DND-41 (cell line): Measurements from ENCODE around the gene IFFO2.

Experiments
- ATAC-seq: fragments of 200-7000 bp; cut with Tn5 transposase; 3 replicates; pipeline ENCODE4 v1.9.1; 2021; ENCODE audit warnings: low read depth; ENCODE audit not compliant: insufficient read depth
- DNase-seq: peaks from one replicate; pipeline ENCODE4 v3.0.0-alpha.2; 2020
- H2AFZ ChIP-seq: 2 replicates; pipeline ENCODE4 v1.6.0; 2012; ENCODE audit warnings: low read depth, low read length
- H3K27ac ChIP-seq: 2 replicates; pipeline ENCODE4 v1.5.1; 2012; ENCODE audit warnings: low read length, inconsistent platforms
- H3K27me3 ChIP-seq: fragments of 200-600 bp; sonication (generic); 2 replicates; pipeline ENCODE4 v1.6.0; 2012; ENCODE audit warnings: low read length, mild to moderate bottlenecking, inconsistent platforms; ENCODE audit not compliant: insufficient read depth, poor library complexity
- H3K36me3 ChIP-seq: 2 replicates; pipeline ENCODE4 v1.5.1; 2012; ENCODE audit warnings: low read length, inconsistent platforms; ENCODE audit not compliant: insufficient read depth
- H3K4me1 ChIP-seq: 2 replicates; pipeline ENCODE4 v1.5.1; 2012; ENCODE audit warnings: mild to moderate bottlenecking, low read length; ENCODE audit not compliant: insufficient read depth
- H3K4me2 ChIP-seq: 2 replicates; pipeline ENCODE4 v1.6.0; 2012; ENCODE audit warnings: mild to moderate bottlenecking, moderate library complexity, low read length, inconsistent platforms; ENCODE audit not compliant: insufficient read depth
- H3K4me3 ChIP-seq, 2 experiments: fragments of 200-600 bp in 1 of 2; shearing (Covaris generic) in 1 of 2; 2 replicates each; pipeline ENCODE4 v1.5.1; 2012 to 2016; ENCODE audit warnings: inconsistent platforms in 2 of 2, low read length in 2 of 2, mild to moderate bottlenecking in 2 of 2, low read depth in 1 of 2, moderate library complexity in 1 of 2
- H3K79me2 ChIP-seq: 2 replicates; pipeline ENCODE4 v1.6.0; 2012; ENCODE audit warnings: low read length, inconsistent platforms; ENCODE audit not compliant: insufficient read depth
- H3K9ac ChIP-seq: 2 replicates; pipeline ENCODE4 v1.6.0; 2012; ENCODE audit warnings: low read depth, mild to moderate bottlenecking, inconsistent platforms, low read length, moderate library complexity
- H3K9me3 ChIP-seq: 2 replicates; pipeline ENCODE4 v1.5.1; 2012; ENCODE audit warnings: low read length, moderate library complexity, mild to moderate bottlenecking, inconsistent platforms; ENCODE audit not compliant: insufficient read depth, severe bottlenecking
- H4K20me1 ChIP-seq: 2 replicates; pipeline ENCODE4 v1.6.0; 2012; ENCODE audit warnings: low read length; ENCODE audit not compliant: insufficient read depth
- CTCF ChIP-seq: IDR thresholded peaks from 2 replicates; pipeline ENCODE4 v1.5.1; 2012; ENCODE audit warnings: borderline replicate concordance, low read length, moderate library complexity, mild to moderate bottlenecking; ENCODE audit not compliant: poor library complexity, severe bottlenecking; ENCODE audit errors: extremely low read depth
- EZH2 ChIP-seq: IDR thresholded peaks from 3 replicates; pipeline ENCODE4 v1.6.1; 2012; ENCODE audit warnings: borderline replicate concordance, low read depth, mild to moderate bottlenecking, moderate library complexity, low read length, inconsistent platforms; ENCODE audit not compliant: severe bottlenecking

IFFO2 gene

GRCh38 chr1:18868801-18869424, 87.6 kb downstream of the IFFO2 start:
- no peak for ATAC-seq

GRCh38 chr1:18868354-18868753, 88.1 kb downstream of the IFFO2 start:
- ATAC-seq: no peak
- Histone ChIP-seq H3K36me3 (no peaks in the 10 kb centered on the region), H3K4me2 (no peak overlapping the region), H3K9me3 (no peaks in the 10 kb centered on the region), H3K9ac (no peak overlapping the region), H3K27ac (no peak overlapping the region), H4K20me1 (no peaks in the 10 kb centered on the region; the same call in 1 of the 2 replicates), H3K27me3 (no peaks in the 10 kb centered on the region), H3K4me3 (no peak overlapping the region), H3K79me2 (no peaks in the 10 kb centered on the region), H3K4me1 (no peaks in the 10 kb centered on the region), H2AFZ (no peak overlapping the region)
- DNase-seq: no peak
- TF ChIP-seq EZH2 (no peak), CTCF (no peak)

More at GRCh38 chr1:18868801-18869424, 87.6 kb downstream of the IFFO2 start:
- Histone ChIP-seq H4K20me1 (no peaks in the 10 kb centered on the region; the same call in 1 of the 2 replicates), H3K4me1 (no peaks in the 10 kb centered on the region), H3K9ac (no peak overlapping the region), H2AFZ (no peak overlapping the region), H3K27ac (no peak overlapping the region), H3K4me3 (no peak overlapping the region), H3K36me3 (no peaks in the 10 kb centered on the region), H3K4me2 (no peak overlapping the region), H3K27me3 (no peaks in the 10 kb centered on the region), H3K79me2 (no peaks in the 10 kb centered on the region), H3K9me3 (no peaks in the 10 kb centered on the region)
- no peak for DNase-seq
- no peak for TF ChIP-seq EZH2
- no peak for TF ChIP-seq CTCF

- H2AFZ ChIP-seq: no peak overlapping the region
- no peaks in the 10 kb centered on the region for H3K4me1 ChIP-seq
- H3K27ac ChIP-seq: no peak overlapping the region
- no peak overlapping the region for H3K9ac ChIP-seq
- ATAC-seq (no peak), DNase-seq (no peak)
- no peak overlapping the region for H3K4me2 ChIP-seq
- H3K79me2 ChIP-seq: no peaks in the 10 kb centered on the region
- no peaks in the 10 kb centered on the region for H3K27me3 ChIP-seq
- no peaks in the 10 kb centered on the region for H3K9me3 ChIP-seq
- H3K36me3 ChIP-seq: no peaks in the 10 kb centered on the region
- TF ChIP-seq CTCF (no peak), EZH2 (no peak)
- no peaks in the 10 kb centered on the region for H4K20me1 ChIP-seq
- H3K4me3 ChIP-seq: no peak overlapping the region
Measured at GRCh38 chr1:18866846-18867245, 89.6 kb downstream of the IFFO2 start.
